CD4-positive, CD25-positive, alpha-beta regulatory T cell (primary cell): ENCODE data around the gene ADCY9. TPM values are rescaled to one million over a fixed set of nuclear protein-coding genes. Genes with fewer than 3 reads are reported as not detected.

Experiments
- ATAC-seq, 2 donors: fragments of 150-1000 bp; cut with Tn5 transposase; one replicate each; pipeline ENCODE4 v1.10.0; 2021; ENCODE audit warnings: low read depth in 2 of 2, moderate number of reproducible peaks in 2 of 2, moderate library complexity in 1 of 2
- DNase-seq, 3 donors: peaks; one replicate each; pipeline versions ENCODE4 v3.0.0 to v3.0.0-alpha.2; 2012 to 2022; ENCODE audit warnings: mixed read lengths in 1 of 3
- H3K27ac ChIP-seq: one replicate; pipeline ENCODE4 v1.7.0; 2013; ENCODE audit warnings: mild to moderate bottlenecking, low read length; ENCODE audit not compliant: insufficient read depth, poor library complexity, severe bottlenecking
- H3K27me3 ChIP-seq: one replicate; pipeline ENCODE4 v1.7.0; 2013; ENCODE audit warnings: low read length; ENCODE audit not compliant: control insufficient read depth, insufficient read depth
- H3K36me3 ChIP-seq: one replicate; pipeline ENCODE4 v1.7.0; 2013; ENCODE audit warnings: mild to moderate bottlenecking, low read length, moderate library complexity; ENCODE audit not compliant: control insufficient read depth, insufficient read depth
- H3K4me1 ChIP-seq: 2 replicates; pipeline ENCODE4 v1.7.0; 2013; ENCODE audit warnings: mild to moderate bottlenecking, low read length; ENCODE audit not compliant: insufficient read depth, control insufficient read depth, poor library complexity, severe bottlenecking
- H3K4me3 ChIP-seq: one replicate; pipeline ENCODE4 v1.7.0; 2013; ENCODE audit warnings: low read depth, mild to moderate bottlenecking, low read length, moderate library complexity
- H3K9me3 ChIP-seq, 2 experiments: 1 replicate in 1 of 2; 2 replicates in 1 of 2; pipeline ENCODE4 v1.7.0; 2013; ENCODE audit warnings: low read length in 2 of 2, mild to moderate bottlenecking in 1 of 2, moderate library complexity in 1 of 2; ENCODE audit not compliant: control insufficient read depth in 2 of 2
- H3K27ac Mint-ChIP-seq, 3 donors: one replicate each; pipeline ENCODE4 v1.8.0; 2020 to 2022; ENCODE audit warnings: mild to moderate bottlenecking in 3 of 3, mixed read lengths in 3 of 3, moderate library complexity in 2 of 3
- H3K27me3 Mint-ChIP-seq: one replicate; pipeline ENCODE4 v1.8.0; 2022; ENCODE audit warnings: mild to moderate bottlenecking, mixed read lengths
- H3K36me3 Mint-ChIP-seq: one replicate; pipeline ENCODE4 v1.8.0; 2020; ENCODE audit warnings: mixed read lengths
- H3K4me1 Mint-ChIP-seq, 4 donors: one replicate each; pipeline ENCODE4 v1.8.0; 2020 to 2022; ENCODE audit warnings: mixed read lengths in 4 of 4, mild to moderate bottlenecking in 1 of 4
- H3K4me3 Mint-ChIP-seq, 4 donors: one replicate each; pipeline ENCODE4 v1.8.0; 2020 to 2022; ENCODE audit warnings: mild to moderate bottlenecking in 4 of 4, mixed read lengths in 4 of 4, moderate library complexity in 3 of 4
- H3K9me3 Mint-ChIP-seq, 7 donors: one replicate each; pipeline ENCODE4 v1.8.0; 2020 to 2022; ENCODE audit warnings: mixed read lengths in 7 of 7, mild to moderate bottlenecking in 3 of 7, moderate library complexity in 2 of 7
- polyA plus RNA-seq, 4 donors: library from polyadenylated mRNA; unstranded; fragments of 300-500 nt; fragmentation: Illumina TruSeq; gene quantifications; one replicate each; pipeline ENCODE4 v1.2.3, GENCODE V29; 2021
- total RNA-seq: library from RNA; stranded (reverse); gene quantifications from one replicate; pipeline ENCODE4 v1.2.3, GENCODE V29; 2022

ADCY9 gene
- total and polyA plus RNA-seq, 5 donors from 2014 or later, result 0.06 to 7.8 (median 0.23) TPM

GRCh38 chr16:4097826-4098240, 18.4 kb downstream of the ADCY9 start:
- Mint-ChIP-seq H3K36me3 (no peaks in the 10 kb centered on the region), H3K4me1 (peaks cover 0 to 4% (median 0%) of the 10 kb centered on the region in 4 donors), H3K4me3 (peak overlapping the region in 1 of 4 donors; percentile 38), H3K27ac (no peak overlapping the region), H3K27me3 (peaks cover 5% of the 10 kb centered on the region), H3K9me3 (no peaks in the 10 kb centered on the region)
- Histone ChIP-seq H3K27ac (no peak overlapping the region), H3K36me3 (no peaks in the 10 kb centered on the region), H3K9me3 (no peaks in the 10 kb centered on the region), H3K27me3 (no peaks in the 10 kb centered on the region), H3K4me3 (no peak overlapping the region), H3K4me1 (no peaks in the 10 kb centered on the region)
- DNase-seq (no peak), ATAC-seq (no peak)

DNA sequence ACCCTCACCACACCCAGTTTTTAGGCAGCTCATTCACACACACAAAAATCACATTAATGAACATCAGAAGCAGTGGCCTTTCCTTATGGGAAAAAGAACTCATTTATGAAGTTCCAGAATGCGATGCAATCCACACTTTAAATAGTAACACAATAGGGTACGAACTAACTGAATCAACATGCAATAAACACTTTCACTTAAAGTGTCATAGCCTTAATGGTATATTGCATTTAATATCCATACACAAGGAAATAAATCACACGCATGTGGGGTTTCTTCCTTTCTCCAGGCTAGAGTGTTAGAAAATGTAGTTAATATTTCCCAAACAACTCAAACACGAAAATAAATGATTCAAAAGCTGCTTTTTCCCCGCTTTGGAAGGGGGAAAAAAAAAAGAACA, 19.7 kb downstream of the ADCY9 start:
- peaks cover 5% of the 10 kb centered on the region for H3K27me3 Mint-ChIP-seq
- H3K27me3 ChIP-seq, result no peaks in the 10 kb centered on the region
- H3K4me3 Mint-ChIP-seq, result no peak overlapping the region
- H3K4me1 ChIP-seq, result no peaks in the 10 kb centered on the region
- no peaks in the 10 kb centered on the region for H3K9me3 Mint-ChIP-seq
- no peaks in the 10 kb centered on the region for H3K36me3 Mint-ChIP-seq
- H3K4me1 Mint-ChIP-seq, result peaks cover 0 to 4% (median 0%) of the 10 kb centered on the region in 4 donors
- no peaks in the 10 kb centered on the region for H3K36me3 ChIP-seq
- H3K27ac ChIP-seq, result no peak overlapping the region
- no peak for ATAC-seq
- H3K9me3 ChIP-seq, result no peaks in the 10 kb centered on the region
- peak overlapping the region in 1 of 3 donors; percentile 61 for H3K27ac Mint-ChIP-seq
- H3K4me3 ChIP-seq, result no peak overlapping the region
- DNase-seq, result no peak

- no peak for ATAC-seq
- no peaks in the 10 kb centered on the region for H3K36me3 ChIP-seq
- H3K4me3 ChIP-seq, result no peak overlapping the region
- peaks cover 0 to 8% (median 3%) of the 10 kb centered on the region in 4 donors for H3K4me1 Mint-ChIP-seq
- H3K36me3 Mint-ChIP-seq, result no peaks in the 10 kb centered on the region
- H3K9me3 ChIP-seq, result no peaks in the 10 kb centered on the region
- no peak overlapping the region for H3K27ac Mint-ChIP-seq
- H3K27me3 Mint-ChIP-seq, result peaks cover 5% of the 10 kb centered on the region
- H3K4me1 ChIP-seq, result no peaks in the 10 kb centered on the region
- no peak overlapping the region for H3K4me3 Mint-ChIP-seq
- H3K27me3 ChIP-seq, result no peaks in the 10 kb centered on the region
- H3K9me3 Mint-ChIP-seq, result no peaks in the 10 kb centered on the region
- no peak overlapping the region for H3K27ac ChIP-seq
- no peak for DNase-seq
Observed at GRCh38 chr16:4094127-4094773, 22.0 kb downstream of the ADCY9 start.

- no peaks in the 10 kb centered on the region for H3K27me3 ChIP-seq
- H3K27ac Mint-ChIP-seq, result no peak overlapping the region
- H3K4me1 Mint-ChIP-seq, result peaks cover 0 to 8% (median 3%) of the 10 kb centered on the region in 4 donors
- no peaks in the 10 kb centered on the region for H3K36me3 ChIP-seq
- H3K27ac ChIP-seq, result no peak overlapping the region
- DNase-seq (no peak), ATAC-seq (no peak)
- no peaks in the 10 kb centered on the region for H3K36me3 Mint-ChIP-seq
- no peaks in the 10 kb centered on the region for H3K9me3 ChIP-seq
- H3K4me3 Mint-ChIP-seq, result no peak overlapping the region
- peaks cover 6% of the 10 kb centered on the region for H3K27me3 Mint-ChIP-seq
- H3K9me3 Mint-ChIP-seq, result no peaks in the 10 kb centered on the region
- H3K4me1 ChIP-seq, result no peaks in the 10 kb centered on the region
- no peak overlapping the region for H3K4me3 ChIP-seq
Observed at GRCh38 chr16:4093495-4094126, 22.6 kb downstream of the ADCY9 start.

DNA sequence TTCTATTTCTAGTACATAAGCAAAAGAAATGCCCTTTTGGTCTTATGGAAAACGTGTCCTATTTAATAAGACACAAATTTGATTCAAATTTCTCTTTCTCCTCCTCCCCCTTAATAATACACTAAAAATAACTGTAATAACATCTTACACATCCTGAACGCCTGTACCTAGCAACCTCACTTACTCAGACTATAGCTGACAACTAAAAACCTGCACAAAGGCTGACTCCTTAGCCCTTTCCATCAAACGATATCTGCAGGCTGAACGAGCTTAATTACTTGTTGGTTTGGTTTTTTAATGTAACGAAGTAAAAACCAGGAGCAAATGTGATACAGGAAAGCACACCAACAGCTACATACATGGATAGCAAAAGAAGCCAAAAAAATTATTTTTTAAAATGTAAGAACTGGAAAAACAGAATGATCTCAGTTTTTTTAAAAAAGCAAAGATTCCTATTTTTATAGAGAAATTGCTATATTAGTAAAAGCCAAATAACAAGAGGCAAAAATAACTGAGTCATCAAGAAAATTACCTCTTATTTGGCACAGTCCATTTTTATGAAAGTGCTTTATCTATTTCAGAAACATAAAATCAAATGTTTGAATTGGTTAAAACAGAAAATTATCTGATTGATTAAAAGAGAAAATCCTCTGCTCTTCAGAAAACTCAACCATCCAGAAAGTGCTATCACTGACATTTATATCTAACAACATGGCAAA, 23.5 kb downstream of the ADCY9 start:
- no peak for ATAC-seq
- Histone ChIP-seq H3K4me1 (no peaks in the 10 kb centered on the region), H3K9me3 (no peaks in the 10 kb centered on the region), H3K36me3 (no peaks in the 10 kb centered on the region), H3K27me3 (no peaks in the 10 kb centered on the region), H3K4me3 (no peak overlapping the region), H3K27ac (no peak overlapping the region)
- no peak for DNase-seq
- Mint-ChIP-seq H3K4me1 (peaks cover 0 to 9% (median 3%) of the 10 kb centered on the region in 4 donors), H3K27ac (no peak overlapping the region), H3K4me3 (no peak overlapping the region), H3K27me3 (peaks cover 5% of the 10 kb centered on the region), H3K9me3 (no peaks in the 10 kb centered on the region), H3K36me3 (no peaks in the 10 kb centered on the region)

DNA sequence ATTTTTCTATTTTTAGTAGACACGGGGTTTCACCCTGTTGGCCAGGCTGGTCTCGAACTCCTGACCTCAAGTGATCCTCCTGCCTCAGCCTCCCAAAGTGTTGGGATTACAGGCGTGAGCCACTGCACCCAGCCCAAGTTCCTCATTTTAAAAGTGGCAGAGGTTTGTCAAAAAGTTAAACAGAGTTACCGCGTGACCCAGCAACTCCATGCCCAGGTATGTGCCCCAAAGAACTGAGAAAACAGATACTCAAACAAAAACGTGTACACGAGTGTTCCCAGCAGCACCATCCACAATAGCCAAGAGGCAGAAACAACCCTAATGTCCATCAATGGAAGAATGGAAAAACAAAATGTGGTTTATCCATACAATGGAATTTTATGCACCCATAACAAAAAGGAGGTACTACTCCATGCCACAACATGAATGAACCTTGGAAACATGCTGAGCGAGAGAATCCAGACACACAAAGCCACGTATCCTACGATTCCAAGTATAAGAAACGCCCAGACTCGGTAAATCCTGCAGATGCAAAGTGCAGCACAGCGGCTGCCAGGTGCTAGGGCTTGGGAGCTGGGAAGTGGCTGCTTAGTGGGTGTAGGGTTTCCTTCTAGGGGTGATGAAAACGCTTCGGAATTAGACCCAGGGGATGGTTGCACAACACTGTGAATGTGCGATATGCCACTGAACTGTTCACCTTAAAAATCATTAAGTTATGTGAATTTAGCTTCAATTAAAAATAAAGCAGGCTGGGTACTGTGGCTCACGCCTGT, 24.8 kb downstream of the ADCY9 start:
- H3K27ac Mint-ChIP-seq, result no peak overlapping the region
- no peak overlapping the region for H3K4me3 ChIP-seq
- no peaks in the 10 kb centered on the region for H3K9me3 Mint-ChIP-seq
- no peaks in the 10 kb centered on the region for H3K4me1 ChIP-seq
- H3K9me3 ChIP-seq, result no peaks in the 10 kb centered on the region
- H3K4me1 Mint-ChIP-seq, result peaks cover 0 to 7% (median 3%) of the 10 kb centered on the region in 4 donors
- DNase-seq (no peak), ATAC-seq (no peak)
- no peak overlapping the region for H3K27ac ChIP-seq
- no peaks in the 10 kb centered on the region for H3K36me3 Mint-ChIP-seq
- H3K36me3 ChIP-seq, result no peaks in the 10 kb centered on the region
- peaks cover 5% of the 10 kb centered on the region for H3K27me3 Mint-ChIP-seq
- H3K27me3 ChIP-seq, result no peaks in the 10 kb centered on the region
- H3K4me3 Mint-ChIP-seq, result no peak overlapping the region

- Histone ChIP-seq H3K4me1 (no peaks in the 10 kb centered on the region), H3K36me3 (no peaks in the 10 kb centered on the region), H3K27ac (no peak overlapping the region), H3K27me3 (no peaks in the 10 kb centered on the region), H3K4me3 (no peak overlapping the region), H3K9me3 (no peaks in the 10 kb centered on the region)
- Mint-ChIP-seq H3K27ac (no peak overlapping the region), H3K27me3 (peaks cover 5% of the 10 kb centered on the region), H3K4me3 (no peak overlapping the region), H3K4me1 (peaks cover 0 to 7% (median 3%) of the 10 kb centered on the region in 4 donors), H3K9me3 (no peaks in the 10 kb centered on the region), H3K36me3 (no peaks in the 10 kb centered on the region)
- ATAC-seq (no peak), DNase-seq (no peak)
Observed at GRCh38 chr16:4090351-4090851, 25.8 kb downstream of the ADCY9 start.
